Measurements from ENCODE around the gene ENDOU.

GRCh38 chr12:47754126-47754525, 28.8 kb upstream of the ENDOU start:
- TF ChIP-seq CEBPB (IDR thresholded peaks at IDR 0.05; ENCODE audit: low read depth) (no peak), CTCF (IDR thresholded peaks at IDR 0.05 in 2 of 3, conservative IDR thresholded peaks at IDR 0.05 in 1 of 3; ENCODE audit: borderline replicate concordance in 1 of 3, insufficient read depth in 1 of 3, low read depth in 2 of 3, low read length in 2 of 3) (no peak), MAX (IDR thresholded peaks at IDR 0.05) (no peak), EZH2 (IDR thresholded peaks at IDR 0.05) (no peak), POLR2A (IDR thresholded peaks at IDR 0.05; ENCODE audit: borderline replicate concordance, extremely low read depth, insufficient read depth, insufficient read length) (no peak), REST (IDR thresholded peaks at IDR 0.05; ENCODE audit: low read depth) (no peak), SP1 (IDR thresholded peaks at IDR 0.05; ENCODE audit: low read depth) (no peak), POLR2AphosphoS5 (IDR thresholded peaks at IDR 0.05; ENCODE audit: low read depth, low read length) (no peak), SIN3A (IDR thresholded peaks at IDR 0.05; ENCODE audit: low read depth) (no peak), ZFX (IDR thresholded peaks at IDR 0.05) (no peak), ZBTB33 (IDR thresholded peaks at IDR 0.05; ENCODE audit: extremely low read depth, insufficient replicate concordance, low read length) (no peak), YY1 (IDR thresholded peaks at IDR 0.05; ENCODE audit: extremely low read depth, insufficient replicate concordance, low read depth, low read length) (no peak), RAD21 (IDR thresholded peaks at IDR 0.05; ENCODE audit: low read depth) (no peak)
